PC-9 (cell line): Measurements from ENCODE around the gene ACAP2. TPM values are rescaled to one million over a fixed set of nuclear protein-coding genes. Genes with fewer than 3 reads are reported as not detected.

Source experiments
- BruUV-seq: library from RNA; stranded (reverse); fragments of 400-500 nt; replicated peaks from 2 replicates; lab custom pipeline; 2021; lab: Mats Ljungman, UMichigan
- CTCF ChIA-PET: fragments of 300-600 bp; sonication (Branson Sonifier 250); formaldehyde crosslinking; loops from one replicate; lab custom pipeline; 2022; ENCODE audit warnings: antibody characterized with exemption; lab: Charles Lee
- POLR2A ChIA-PET: fragments of 300-600 bp; sonication (Branson Sonifier 250); formaldehyde crosslinking; loops from one replicate; lab custom pipeline; 2022; ENCODE audit warnings: antibody characterized with exemption; ENCODE audit not compliant: unreplicated experiment; lab: Charles Lee
- DNase-seq, 2 experiments: peaks; one replicate each; pipeline versions ENCODE4 v3.0.0 to v3.0.0-alpha.2; 2015 to 2022; ENCODE audit warnings: mixed read lengths in 1 of 2
- H2AFZ ChIP-seq: fragments of 200-600 bp; sonication (generic); 2 replicates; pipeline ENCODE4 v1.8.1; 2017; ENCODE audit warnings: antibody characterized with exemption
- H3F3A ChIP-seq: fragments of 200-600 bp; sonication (generic); 2 replicates; pipeline ENCODE4 v1.8.1; 2017; ENCODE audit warnings: antibody characterized with exemption, mild to moderate bottlenecking, low read depth; ENCODE audit not compliant: insufficient read depth
- H3K27ac ChIP-seq: fragments of 200-600 bp; sonication (generic); 2 replicates; pipeline ENCODE4 v1.6.1; 2016; ENCODE audit warnings: mixed run types
- H3K27me3 ChIP-seq: fragments of 200-600 bp; sonication (generic); 2 replicates; pipeline ENCODE4 v1.6.1; 2016; ENCODE audit warnings: low read depth, mixed run types; ENCODE audit not compliant: insufficient read depth
- H3K36me3 ChIP-seq: fragments of 200-600 bp; sonication (generic); 2 replicates; pipeline ENCODE4 v1.6.1; 2016; ENCODE audit warnings: low read depth, mixed run types
- H3K4me1 ChIP-seq: fragments of 200-600 bp; sonication (generic); replicated peaks from 2 replicates; pipeline ENCODE4 v1.6.1; 2016; ENCODE audit warnings: mixed run types; ENCODE audit not compliant: insufficient read depth
- H3K4me2 ChIP-seq: fragments of 200-600 bp; sonication (generic); 2 replicates; pipeline ENCODE4 v1.6.1; 2017; ENCODE audit warnings: mixed run types
- H3K4me3 ChIP-seq: fragments of 200-600 bp; sonication (generic); 2 replicates; pipeline ENCODE4 v1.6.1; 2016; ENCODE audit warnings: mixed run types
- H3K79me2 ChIP-seq: fragments of 200-600 bp; sonication (generic); 2 replicates; pipeline ENCODE4 v1.6.1; 2017; ENCODE audit warnings: low read depth, mixed run types
- H3K9me2 ChIP-seq: fragments of 200-600 bp; sonication (generic); 2 replicates; pipeline ENCODE4 v1.8.1; 2017; ENCODE audit warnings: mild to moderate bottlenecking; ENCODE audit not compliant: insufficient read depth
- H3K9me3 ChIP-seq: fragments of 200-600 bp; sonication (generic); 2 replicates; pipeline ENCODE4 v1.8.1; 2016; ENCODE audit warnings: low read depth; ENCODE audit not compliant: insufficient read depth
- H4K20me1 ChIP-seq: fragments of 200-600 bp; sonication (generic); 2 replicates; pipeline ENCODE4 v1.8.1; 2017; ENCODE audit not compliant: insufficient read depth
- CTCF ChIP-seq: fragments of 200-600 bp; sonication (generic); conservative IDR thresholded peaks from 2 replicates; pipeline ENCODE4 v1.6.1; 2017; ENCODE audit warnings: mixed run types, antibody characterized with exemption, mild to moderate bottlenecking, moderate library complexity
- EZH2 ChIP-seq: fragments of 200-600 bp; sonication (generic); IDR thresholded peaks from 2 replicates; pipeline ENCODE4 v1.8.0; 2017; ENCODE audit warnings: antibody characterized with exemption, low read depth
- intact Hi-C: fragments of 100-400 bp; cut with micrococcal nuclease; formaldehyde crosslinking; loops from one replicate; pipeline ENCODE4 v1.10.0; 2022; ENCODE audit not compliant: unreplicated experiment
- total RNA-seq: library from RNA; stranded (reverse); gene quantifications from 2 replicates; pipeline ENCODE4 v1.2.3, GENCODE V29; 2021

Gene ACAP2
- total RNA-seq, 1 experiment from 2014 or later: 67.9 TPM

GRCh38 chr3:195239121-195239520 lies 203.7 kb downstream of the ACAP2 start:
- BruUV-seq: no TSS peak
- Histone ChIP-seq H3K79me2 (no peaks in the 10 kb centered on the region), H3K27ac (no peak overlapping the region), H3K4me1 (no peaks in the 10 kb centered on the region), H3K27me3 (no peaks in the 10 kb centered on the region), H3K9me2 (no peaks in the 10 kb centered on the region), H3F3A (no peaks in the 10 kb centered on the region), H3K9me3 (0 out of 2 replicates have a peak, but pooled peaks cover 4% of the 10 kb centered on the region), H2AFZ (no peak overlapping the region), H4K20me1 (no peaks in the 10 kb centered on the region), H3K4me3 (no peak overlapping the region), H3K36me3 (no peaks in the 10 kb centered on the region), H3K4me2 (no peak overlapping the region)
- intact Hi-C loops: no loop called here
- no peak for DNase-seq
- ChIA-PET POLR2A (no interaction called here), CTCF (no interaction called here)
- TF ChIP-seq CTCF: no peak
- no peak for TF ChIP-seq EZH2

GRCh38 chr3:195238586-195239118 lies 204.2 kb downstream of the ACAP2 start:
- H3K79me2 ChIP-seq: no peaks in the 10 kb centered on the region
- no peak overlapping the region for H2AFZ ChIP-seq
- no peak for DNase-seq
- H3K27me3 ChIP-seq: no peaks in the 10 kb centered on the region
- H3K9me3 ChIP-seq: 0 out of 2 replicates have a peak, but pooled peaks cover 4% of the 10 kb centered on the region
- intact Hi-C loops: no loop called here
- POLR2A ChIA-PET: no interaction called here
- BruUV-seq: no TSS peak
- CTCF ChIA-PET: no interaction called here
- no peaks in the 10 kb centered on the region for H3F3A ChIP-seq
- no peaks in the 10 kb centered on the region for H3K9me2 ChIP-seq
- no peaks in the 10 kb centered on the region for H3K4me1 ChIP-seq
- H3K4me3 ChIP-seq: no peak overlapping the region
- no peaks in the 10 kb centered on the region for H3K36me3 ChIP-seq
- H3K4me2 ChIP-seq: no peak overlapping the region
- H3K27ac ChIP-seq: no peak overlapping the region
- no peaks in the 10 kb centered on the region for H4K20me1 ChIP-seq
- TF ChIP-seq CTCF: no peak
- no peak for TF ChIP-seq EZH2

GRCh38 chr3:195238081-195238571 lies 204.7 kb downstream of the ACAP2 start:
- Histone ChIP-seq H3K79me2 (no peaks in the 10 kb centered on the region), H3F3A (no peaks in the 10 kb centered on the region), H4K20me1 (no peaks in the 10 kb centered on the region), H3K27me3 (no peaks in the 10 kb centered on the region), H3K4me1 (no peaks in the 10 kb centered on the region), H2AFZ (no peak overlapping the region), H3K9me3 (0 out of 2 replicates have a peak, but pooled peaks cover 4% of the 10 kb centered on the region), H3K36me3 (no peaks in the 10 kb centered on the region), H3K4me3 (no peak overlapping the region), H3K4me2 (no peak overlapping the region), H3K9me2 (no peaks in the 10 kb centered on the region), H3K27ac (no peak overlapping the region)
- DNase-seq: no peak
- BruUV-seq: no TSS peak
- intact Hi-C loops: no loop called here
- CTCF ChIA-PET: no interaction called here
- POLR2A ChIA-PET: no interaction called here
- TF ChIP-seq CTCF (no peak), EZH2 (no peak)
